Thyroid gland (tissue), 4 donors: ENCODE measurements around the gene ACOX1.

ENCODE experiments used
- CTCF ChIP-seq, 6 experiments: fragments of 200-600 bp in 3 of 6; fragments of 450-650 bp in 3 of 6; sonication (generic) in 3 of 6; IDR thresholded peaks; one replicate each; pipeline ENCODE4 v1.5.1; 2016 to 2019; ENCODE audit warnings: antibody characterized with exemption in 6 of 6, mild to moderate bottlenecking in 2 of 6, inconsistent platforms in 1 of 6, moderate library complexity in 1 of 6
- POLR2A ChIP-seq, 2 donors: fragments of 450-650 bp; IDR thresholded peaks; one replicate each; pipeline ENCODE4 v1.6.1; 2017; ENCODE audit warnings: antibody characterized with exemption in 2 of 2, mild to moderate bottlenecking in 2 of 2, moderate library complexity in 1 of 2

DNA sequence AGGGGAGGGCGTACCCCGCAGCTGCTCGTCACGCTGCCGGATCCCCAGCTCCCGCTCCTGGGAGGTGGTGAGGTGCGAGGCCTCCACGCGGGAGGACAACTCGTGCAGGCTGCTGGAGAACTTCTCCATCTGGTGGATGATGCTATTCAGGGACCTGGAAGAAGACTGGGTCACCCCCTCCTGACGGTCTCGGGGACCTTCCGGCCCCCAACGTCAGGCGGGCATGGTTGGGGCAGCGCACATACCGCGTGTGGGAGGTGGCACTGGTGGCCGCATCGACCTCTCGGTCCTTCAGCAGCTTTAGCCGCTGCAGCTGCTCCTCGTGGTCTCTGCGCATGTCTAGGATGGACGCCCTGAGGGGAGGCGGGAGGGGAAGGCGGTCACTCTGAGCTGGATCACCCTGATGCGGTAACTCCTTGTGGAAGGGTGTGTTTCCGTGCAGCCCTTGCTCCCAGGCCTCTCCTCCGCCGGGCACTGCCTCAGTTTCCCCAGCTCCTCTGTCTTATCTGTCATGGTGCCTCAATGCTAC lies 61.0 kb downstream of the ACOX1 start:
- TF ChIP-seq CTCF (IDR thresholded peaks at IDR 0.05) (no peak), POLR2A (IDR thresholded peaks at IDR 0.05) (no peak)
